Natural killer cell (primary cell): ENCODE measurements around the gene G3BP2. TPM values are rescaled to one million over a fixed set of nuclear protein-coding genes. Genes with fewer than 3 reads are reported as not detected.
"Not testable (repeated sequence)": the region's sequence is repeated elsewhere in the genome, so short reads cannot be mapped to it uniquely, and the experiment has no call there.

Source experiments
- ATAC-seq, 3 donors: fragments of 150-1000 bp in 2 of 3; fragments of 200-7000 bp in 1 of 3; cut with Tn5 transposase; 1 replicate in 1 of 3; 2 replicates in 2 of 3; pipeline ENCODE4 v1.10.0; 2021; ENCODE audit warnings: mild to moderate bottlenecking in 2 of 3, moderate library complexity in 2 of 3
- DNase-seq, 2 donors: peaks; one replicate each; pipeline versions ENCODE4 v3.0.0 to v3.0.0-alpha.2; 2013 to 2021; ENCODE audit warnings: mixed read lengths in 1 of 2
- H3K27ac ChIP-seq: one replicate; pipeline ENCODE4 v1.5.1; 2013; ENCODE audit warnings: mild to moderate bottlenecking, low read length
- H3K27me3 ChIP-seq: one replicate; pipeline ENCODE4 v1.6.1; 2013; ENCODE audit warnings: low read length; ENCODE audit not compliant: control insufficient read depth, insufficient read depth
- H3K36me3 ChIP-seq: one replicate; pipeline ENCODE4 v1.6.1; 2013; ENCODE audit warnings: low read length; ENCODE audit not compliant: control insufficient read depth, insufficient read depth
- H3K4me1 ChIP-seq: one replicate; pipeline ENCODE4 v1.6.1; 2013; ENCODE audit warnings: low read length; ENCODE audit not compliant: control insufficient read depth, insufficient read depth
- H3K4me3 ChIP-seq: one replicate; pipeline ENCODE4 v1.5.1; 2013; ENCODE audit warnings: low read length
- H3K9me3 ChIP-seq: one replicate; pipeline ENCODE4 v1.6.1; 2013; ENCODE audit warnings: low read length; ENCODE audit not compliant: control insufficient read depth, insufficient read depth
- H3K27ac Mint-ChIP-seq, 2 donors: one replicate each; pipeline ENCODE4 v1.8.0; 2022; ENCODE audit warnings: mild to moderate bottlenecking in 2 of 2, mixed read lengths in 2 of 2, moderate library complexity in 1 of 2
- H3K27me3 Mint-ChIP-seq, 2 donors: one replicate each; pipeline ENCODE4 v1.8.0; 2022; ENCODE audit warnings: low read depth in 2 of 2, mixed read lengths in 2 of 2
- H3K36me3 Mint-ChIP-seq: one replicate; pipeline ENCODE4 v1.8.0; 2022; ENCODE audit warnings: mixed read lengths
- H3K4me1 Mint-ChIP-seq, 2 donors: one replicate each; pipeline ENCODE4 v1.8.0; 2022; ENCODE audit warnings: mixed read lengths in 2 of 2
- H3K4me3 Mint-ChIP-seq: one replicate; pipeline ENCODE4 v1.8.0; 2022; ENCODE audit warnings: mild to moderate bottlenecking, moderate library complexity, mixed read lengths
- H3K9me3 Mint-ChIP-seq, 2 donors: one replicate each; pipeline ENCODE4 v1.8.0; 2022; ENCODE audit warnings: mixed read lengths in 2 of 2
- CTCF ChIP-seq: fragments of 200-600 bp; IDR thresholded peaks from one replicate; pipeline ENCODE4 v1.8.0; 2022; ENCODE audit warnings: antibody characterized with exemption
- WGBS: methylation state at CpG from one replicate; pipeline ENCODE4 v1.1.7; 2013; ENCODE audit warnings: missing lambda C conversion rate; ENCODE audit not compliant: insufficient coverage; 5-methylcytosine and 5-hydroxymethylcytosine counted together
- intact Hi-C: fragments of 100-400 bp; cut with micrococcal nuclease; formaldehyde crosslinking; loops from one replicate; pipeline ENCODE4 v1.14.2; 2022
- total RNA-seq, 4 donors: library from RNA; stranded (reverse); fragments of 120-200 nt in 1 of 4; gene quantifications; one replicate each; pipeline versions ENCODE4 v1.2.3 to v1.2.4, GENCODE V29; 2013 to 2022

G3BP2 gene
- total RNA-seq, 3 donors from 2014 or later (not counting 1 experiment from before 2014, with no cell fraction given), result 204 to 233 (median 214) TPM

DNA sequence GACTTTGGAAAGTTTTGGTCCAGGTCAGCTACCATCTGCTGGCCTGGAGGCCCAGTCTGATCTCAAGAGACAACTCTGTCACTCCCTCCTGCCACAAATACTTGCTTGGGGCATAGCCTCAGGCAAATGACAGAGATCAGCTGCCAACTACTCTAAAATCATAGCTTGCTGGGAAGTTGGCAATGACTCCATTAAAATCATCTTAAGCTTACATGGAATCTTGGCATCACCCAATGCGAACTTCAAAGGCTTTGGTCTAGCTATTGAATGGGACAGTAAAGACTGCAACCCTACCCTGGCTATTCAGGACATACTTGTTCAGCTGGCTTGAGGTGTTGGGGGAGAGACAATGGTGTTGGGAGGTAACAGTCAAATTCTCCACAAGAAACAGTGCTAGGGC is 44.2 kb upstream of the G3BP2 start:
- peaks cover 0 to 6% of the 10 kb centered on the region in 2 donors for H3K4me1 Mint-ChIP-seq

GRCh38 chr4:75716054-75716453 is 42.8 kb upstream of the G3BP2 start:
- H3K27me3 Mint-ChIP-seq, DNase-seq, H3K27ac ChIP-seq, H3K4me3 Mint-ChIP-seq, H3K4me1 Mint-ChIP-seq, H3K9me3 ChIP-seq, H3K36me3 Mint-ChIP-seq, H3K9me3 Mint-ChIP-seq, H3K4me3 ChIP-seq, ATAC-seq, H3K4me1 ChIP-seq, intact Hi-C loops, H3K36me3 ChIP-seq, H3K27ac Mint-ChIP-seq, H3K27me3 ChIP-seq: not testable (repeated sequence)
- 100% methylated on average over 3 of the region's 3 CpGs for WGBS

More for the DNA sequence above, 44.2 kb upstream of the G3BP2 start:
- DNase-seq (no peak), ATAC-seq (no peak)
- H3K9me3 Mint-ChIP-seq, result no peaks in the 10 kb centered on the region
- H3K27me3 Mint-ChIP-seq, result no peaks in the 10 kb centered on the region
- no peaks in the 10 kb centered on the region for H3K36me3 Mint-ChIP-seq
- 92% methylated on average over 1 of the region's 1 CpG for WGBS
- TF ChIP-seq CTCF, result no peak
- no peaks in the 10 kb centered on the region for H3K27me3 ChIP-seq
- H3K27ac Mint-ChIP-seq, result no peak overlapping the region
- no peak overlapping the region for H3K4me3 Mint-ChIP-seq
- no peak overlapping the region for H3K4me3 ChIP-seq
- intact Hi-C loops, result no loop called here
- no peaks in the 10 kb centered on the region for H3K36me3 ChIP-seq
- no peaks in the 10 kb centered on the region for H3K9me3 ChIP-seq
- H3K27ac ChIP-seq, result no peak overlapping the region
- no peaks in the 10 kb centered on the region for H3K4me1 ChIP-seq

- DNase-seq, result no peak
- TF ChIP-seq CTCF, result no peak
- no peak overlapping the region for H3K4me3 ChIP-seq
- H3K9me3 ChIP-seq, result no peaks in the 10 kb centered on the region
- no peaks in the 10 kb centered on the region for H3K36me3 Mint-ChIP-seq
- H3K27ac ChIP-seq, result no peak overlapping the region
- no peak overlapping the region for H3K27ac Mint-ChIP-seq
- no peaks in the 10 kb centered on the region for H3K9me3 Mint-ChIP-seq
- H3K27me3 Mint-ChIP-seq, result no peaks in the 10 kb centered on the region
- H3K4me1 ChIP-seq, result no peaks in the 10 kb centered on the region
- WGBS, result 63% methylated on average over 4 of the region's 4 CpGs
- intact Hi-C loops, result no loop called here
- ATAC-seq, result no peak
- H3K27me3 ChIP-seq, result no peaks in the 10 kb centered on the region
- H3K4me1 Mint-ChIP-seq, result peaks cover 0 to 6% of the 10 kb centered on the region in 2 donors
- H3K4me3 Mint-ChIP-seq, result no peak overlapping the region
- H3K36me3 ChIP-seq, result no peaks in the 10 kb centered on the region
Observed at GRCh38 chr4:75715105-75715799, 42.0 kb upstream of the G3BP2 start.

DNA sequence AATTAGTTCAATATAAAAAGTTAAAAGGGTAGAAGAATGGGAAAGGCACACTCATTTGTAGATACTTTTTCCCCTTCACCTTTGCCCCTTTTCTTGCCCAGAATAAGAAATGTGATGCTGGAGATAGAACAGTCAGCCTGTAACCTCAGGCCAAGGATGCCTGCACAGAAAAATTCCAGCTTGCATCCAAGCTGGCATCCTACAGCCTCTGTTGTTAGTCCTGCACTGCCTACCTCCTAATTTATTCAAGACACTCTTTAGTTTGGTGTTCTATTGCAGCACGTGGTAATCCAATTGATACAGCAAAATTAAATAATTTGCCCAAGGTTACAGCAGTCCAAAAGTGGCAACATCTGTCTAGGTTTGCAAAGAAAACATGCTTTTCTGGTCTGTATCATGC is 41.5 kb upstream of the G3BP2 start:
- intact Hi-C loops, result no loop called here
- no peaks in the 10 kb centered on the region for H3K27me3 ChIP-seq
- no peaks in the 10 kb centered on the region for H3K27me3 Mint-ChIP-seq
- H3K36me3 ChIP-seq, result no peaks in the 10 kb centered on the region
- H3K9me3 Mint-ChIP-seq, result no peaks in the 10 kb centered on the region
- no peaks in the 10 kb centered on the region for H3K9me3 ChIP-seq
- H3K4me1 Mint-ChIP-seq, result peaks cover 0 to 6% of the 10 kb centered on the region in 2 donors
- no peaks in the 10 kb centered on the region for H3K36me3 Mint-ChIP-seq
- H3K4me3 ChIP-seq, result no peak overlapping the region
- no peak for TF ChIP-seq CTCF
- no peak for DNase-seq
- ATAC-seq, result no peak
- H3K27ac Mint-ChIP-seq, result no peak overlapping the region
- WGBS, result 82% methylated on average over 1 of the region's 1 CpG
- H3K4me3 Mint-ChIP-seq, result no peak overlapping the region
- no peaks in the 10 kb centered on the region for H3K4me1 ChIP-seq
- no peak overlapping the region for H3K27ac ChIP-seq
